ENCODE results near the gene ACP7. TPM values are rescaled to one million over a fixed set of nuclear protein-coding genes. Genes with fewer than 3 reads are reported as not detected.

ACP7 gene
- polyA plus RNA-seq, 1 of the 3 experiments (the other 2 are of a cell fraction) = 0.36 TPM

- Histone ChIP-seq H3F3A (replicated peaks; ENCODE audit: insufficient read depth) (no peaks in the 10 kb centered on the region), H3K79me2 (ENCODE audit: insufficient read depth) (no peaks in the 10 kb centered on the region), H3K9me2 (no peaks in the 10 kb centered on the region), H3K9me3 (no peaks in the 10 kb centered on the region), H2AFZ (ENCODE audit: low read depth) (no peak overlapping the region), H3K9ac (no peak overlapping the region), H3K27ac (ENCODE audit: low read depth in 2 of 2, low read length in 1 of 2) (no peak overlapping the region), H3K27me3 (ENCODE audit: insufficient read depth) (no peaks in the 10 kb centered on the region), H4K20me1 (ENCODE audit: insufficient read depth) (no peaks in the 10 kb centered on the region), H3K4me1 (ENCODE audit: control insufficient read depth in 1 of 2, insufficient read depth in 2 of 2, low read depth in 1 of 2, low read length in 1 of 2) (no peaks in the 10 kb centered on the region; a peak in 1 of 4 replicates), H3K4me3 (ENCODE audit: low read depth in 2 of 2, low read length in 1 of 2) (no peak overlapping the region), H3K36me3 (replicated peaks in 1 of 2; ENCODE audit: control insufficient read depth in 1 of 2, insufficient read depth in 2 of 2, low read length in 1 of 2) (no peaks in the 10 kb centered on the region), H3K4me2 (no peak overlapping the region)
- no peak for DNase-seq
- POLR2A ChIA-PET = no interaction called here
- CTCF ChIA-PET = interaction anchor here (0.7 to 3.7 kb wide), 2 partner anchors 16 to 73 kb away, joined by 3 to 26 read pairs; no protein-coding TSS in a partner anchor
- TF ChIP-seq MAX (IDR thresholded peaks at IDR 0.05; ENCODE audit: low read depth) (no peak), RAD21 (IDR thresholded peaks at IDR 0.05; ENCODE audit: low read length) (no peak), USF1 (IDR thresholded peaks at IDR 0.05; ENCODE audit: borderline replicate concordance, low read depth) (no peak), SIN3A (IDR thresholded peaks at IDR 0.05; ENCODE audit: borderline replicate concordance, low read depth, low read length) (no peak), SMC3 (IDR thresholded peaks at IDR 0.05; ENCODE audit: low read depth, low read length) (no peak), NFIC (IDR thresholded peaks at IDR 0.05; ENCODE audit: borderline replicate concordance) (no peak), REST (IDR thresholded peaks at IDR 0.05; ENCODE audit: low read depth, low read length) (no peak), RCOR1 (IDR thresholded peaks at IDR 0.05; ENCODE audit: low read length) (no peak)
Observed at GRCh38 chr19:39036581-39036980, 47.6 kb upstream of the ACP7 start.

- no peak for TF ChIP-seq RCOR1 (IDR thresholded peaks at IDR 0.05; ENCODE audit: low read length)
- no peak for TF ChIP-seq FOXM1 (IDR thresholded peaks at IDR 0.05; ENCODE audit: low read depth)
- TF ChIP-seq JUND (IDR thresholded peaks at IDR 0.05) = no peak
- no peak for TF ChIP-seq TEAD4 (IDR thresholded peaks at IDR 0.05; ENCODE audit: borderline replicate concordance, insufficient read depth)
- TF ChIP-seq RAD21 (IDR thresholded peaks at IDR 0.05; ENCODE audit: low read length) = no peak
- no peak for TF ChIP-seq POLR2AphosphoS5 (IDR thresholded peaks at IDR 0.05; ENCODE audit: low read depth, low read length)
- no peak for TF ChIP-seq GATA2 (CRISPR knock-in tag; IDR thresholded peaks at IDR 0.05)
- TF ChIP-seq EP300 (IDR thresholded peaks at IDR 0.05; ENCODE audit: borderline replicate concordance in 1 of 2, low read depth in 1 of 2, low read length in 1 of 2) = no peak
- TF ChIP-seq MXI1 (IDR thresholded peaks at IDR 0.05; ENCODE audit: low read depth, low read length) = no peak
- no peak for TF ChIP-seq NRF1 (IDR thresholded peaks at IDR 0.05; ENCODE audit: low read depth, low read length)
- no peak for TF ChIP-seq FOSL2 (IDR thresholded peaks at IDR 0.05; ENCODE audit: borderline replicate concordance, low read depth)
- CTCF ChIA-PET = interaction anchor here (0.9 to 3.7 kb wide), 4 partner anchors 15 to 403 kb away, joined by 3 to 26 read pairs (median 7); partner anchors contain the start of gene FBXO17
- H3K79me2 ChIP-seq (ENCODE audit: insufficient read depth) = no peaks in the 10 kb centered on the region
- POLR2A ChIA-PET = interaction anchor here (0.6 kb wide), 1 partner anchor 107 kb away, joined by 3 read pairs; no protein-coding TSS in a partner anchor
- H3K27me3 ChIP-seq (ENCODE audit: insufficient read depth) = no peaks in the 10 kb centered on the region
- no peaks in the 10 kb centered on the region for H3K9me2 ChIP-seq
- no peak overlapping the region for H3K9ac ChIP-seq
- H3F3A ChIP-seq (replicated peaks; ENCODE audit: insufficient read depth) = no peaks in the 10 kb centered on the region
- H3K4me1 ChIP-seq (ENCODE audit: control insufficient read depth in 1 of 2, insufficient read depth in 2 of 2, low read depth in 1 of 2, low read length in 1 of 2) = no peaks in the 10 kb centered on the region; a peak in 1 of 4 replicates
- 27% methylated on average over 2 of the region's 2 CpGs for WGBS (ENCODE audit: low lambda C conversion rate)
- H3K4me2 ChIP-seq = no peak overlapping the region
- no peaks in the 10 kb centered on the region for H4K20me1 ChIP-seq (ENCODE audit: insufficient read depth)
- H3K27ac ChIP-seq (ENCODE audit: low read depth in 2 of 2, low read length in 1 of 2) = no peak overlapping the region
- H2AFZ ChIP-seq (ENCODE audit: low read depth) = no peak overlapping the region
- no peak for DNase-seq
- H3K36me3 ChIP-seq (replicated peaks in 1 of 2; ENCODE audit: control insufficient read depth in 1 of 2, insufficient read depth in 2 of 2, low read length in 1 of 2) = no peaks in the 10 kb centered on the region
- H3K4me3 ChIP-seq (ENCODE audit: low read depth in 2 of 2, low read length in 1 of 2) = no peak overlapping the region
- H3K9me3 ChIP-seq = no peaks in the 10 kb centered on the region
Observed at GRCh38 chr19:39037194-39037593, 47.0 kb upstream of the ACP7 start.
